Ovary (tissue), 9 donors: ENCODE results near the gene MIER2. TPM values are rescaled to one million over a fixed set of nuclear protein-coding genes. Genes with fewer than 3 reads are reported as not detected.

Experiments used
- DNase-seq, 5 donors: peaks; one replicate each; pipeline ENCODE4 v3.0.0-alpha.2; 2019 to 2020
- H3K27ac ChIP-seq, 2 donors: fragments of 200-600 bp; one replicate each; pipeline versions ENCODE4 v1.5.1 to v1.8.0; 2019 to 2022
- H3K27me3 ChIP-seq: fragments of 200-600 bp; one replicate; pipeline ENCODE4 v1.8.0; 2022
- H3K36me3 ChIP-seq: fragments of 200-600 bp; sonication (generic); one replicate; pipeline ENCODE4 v1.5.1; 2019
- H3K4me1 ChIP-seq: one replicate; pipeline ENCODE4 v1.8.1; 2013; ENCODE audit warnings: mild to moderate bottlenecking, moderate library complexity; ENCODE audit not compliant: insufficient read depth
- H3K4me3 ChIP-seq: fragments of 200-600 bp; sonication (generic); one replicate; pipeline ENCODE4 v1.5.1; 2017
- H3K9me3 ChIP-seq, 2 donors: fragments of 200-600 bp in 1 of 2; sonication (generic) in 1 of 2; one replicate each; pipeline versions ENCODE4 v1.5.1 to v1.8.1; 2013 to 2019; ENCODE audit warnings: mild to moderate bottlenecking in 1 of 2, moderate library complexity in 1 of 2
- EP300 ChIP-seq: sonication (generic); formaldehyde crosslinking; IDR thresholded peaks from one replicate; pipeline ENCODE4 v1.6.1; 2017; ENCODE audit warnings: antibody characterized with exemption
- POLR2A ChIP-seq: fragments of 450-650 bp; IDR thresholded peaks from one replicate; pipeline ENCODE4 v1.6.1; 2017; ENCODE audit warnings: antibody characterized with exemption, mild to moderate bottlenecking, moderate library complexity
- WGBS, 3 donors: extraction: QIAGEN DNeasy Blood & Tissue Kit in 1 of 3; methylation state at CpG; one replicate each; pipeline versions ENCODE4 v1.1.5 to v1.1.7; 2013 to 2017; 5-methylcytosine and 5-hydroxymethylcytosine counted together
- intact Hi-C, 4 donors: fragments of 100-400 bp; cut with DNase I; formaldehyde crosslinking; loops; one replicate each; pipeline versions ENCODE4 v1.11.0 to v1.15.1; 2022 to 2023
- polyA plus RNA-seq, 2 donors: library from polyadenylated mRNA; stranded (reverse); fragments of 200-250 nt in 1 of 2; fragments of 350-450 nt in 1 of 2; fragmentation: Illumina TruSeq in 1 of 2; extraction: RNeasy Lipid Tissue Mini Kit (QIAGEN cat#74804) in 1 of 2; gene quantifications; one replicate each; pipeline ENCODE4 v1.2.3, GENCODE V29; 2013 to 2014
- total RNA-seq, 7 donors: library from RNA; depleted of rRNA in 2 of 7; stranded (reverse); fragments of >200 nt in 2 of 7; fragmentation: NEBNext Ultra II Directional in 3 of 7; extraction: Animal tissue kit (Norgen Biotek cat#: 25700) in 3 of 7; gene quantifications; one replicate each; pipeline versions ENCODE4 v1.1.0 to v1.2.4, GENCODE V29; 2016 to 2023
- TF ChIP-seq, protein P1 (sequence below), 3 donors: fragments of 450-650 bp in 2 of 3; fragments of 200-600 bp in 1 of 3; IDR thresholded peaks; one replicate each; pipeline versions ENCODE4 v1.5.1 to v1.8.0; 2016 to 2022; ENCODE audit warnings: antibody characterized with exemption in 3 of 3, mild to moderate bottlenecking in 1 of 3
- donor health status: DM: no; HTN: no; CAD: no; lungs with moderate emphysema.
- donor health status: DM: no; HTN: no; CAD: no.
- donor health status: Bipolar disorder and iron deficiency.
- donor health status: DM: yes; HTN: yes; CAD: no.
- donor health status: DM: no; HTN: no; CAD: no.
- donor health status: DM: yes; HTN: yes; CAD: no.

MIER2 gene
- total and polyA plus RNA-seq, 9 donors: 9.8 to 29.6 (median 21.7) TPM

DNA sequence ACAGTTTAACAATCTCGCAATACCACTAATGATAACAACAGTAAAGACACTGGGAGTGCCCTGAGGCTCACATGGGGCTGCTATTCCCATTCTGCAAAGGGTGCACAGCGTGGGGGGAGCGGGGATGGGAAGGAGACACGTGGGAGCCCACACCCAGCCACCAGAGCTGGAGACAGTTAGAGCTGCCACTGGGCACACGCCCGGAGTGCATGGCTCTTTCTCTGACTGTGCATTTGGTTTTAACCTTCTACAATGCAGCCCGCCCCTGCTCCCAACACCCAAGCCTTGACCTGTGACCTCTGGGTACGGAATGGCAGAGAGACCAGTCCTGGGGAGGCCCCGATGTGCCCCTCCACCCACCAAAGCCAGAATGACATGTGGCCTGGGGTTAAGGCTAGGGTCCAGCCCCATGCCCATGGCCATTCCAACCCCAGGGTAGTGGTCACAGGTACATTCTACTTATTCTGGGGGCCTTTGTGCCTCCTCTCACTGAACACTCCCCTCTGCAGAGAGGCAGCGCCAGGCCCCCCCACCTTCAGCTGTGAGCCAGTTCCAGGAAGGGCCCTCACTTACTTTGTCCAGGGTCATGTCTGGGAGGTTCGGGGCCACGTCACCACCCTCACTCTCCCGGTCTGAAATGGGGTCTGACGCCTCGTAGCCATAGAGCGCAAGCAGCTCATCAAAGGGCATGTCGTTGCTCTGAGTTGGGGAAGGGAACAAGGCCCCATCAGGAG is 17.1 kb downstream of the MIER2 start:
- intact Hi-C loops: no loop called here
- DNase-seq: no peak

DNA sequence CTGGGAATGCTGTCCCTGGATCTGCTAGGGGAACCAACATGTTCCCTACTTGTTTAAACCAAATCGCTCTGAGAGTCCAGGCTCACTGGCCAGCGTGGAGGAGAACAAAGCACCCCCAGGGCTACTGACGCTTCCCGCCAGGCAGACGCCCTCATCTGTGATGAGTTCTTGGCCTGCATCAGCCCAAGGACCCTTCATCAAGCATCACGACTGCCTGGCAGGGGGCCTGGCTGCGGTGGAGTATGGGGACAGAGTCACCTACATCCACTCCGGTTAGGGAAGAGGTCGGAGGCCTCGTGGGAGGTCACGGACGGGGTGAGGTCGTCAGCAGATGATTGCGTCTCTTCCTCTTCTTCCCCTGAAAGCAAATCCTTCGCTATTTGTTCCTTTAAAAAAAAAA is 17.7 kb downstream of the MIER2 start:
- Histone ChIP-seq H3K27ac (no peak overlapping the region), H3K27me3 (no peaks in the 10 kb centered on the region), H3K4me1 (no peaks in the 10 kb centered on the region), H3K9me3 (no peaks in the 10 kb centered on the region), H3K4me3 (no peak overlapping the region), H3K36me3 (peaks cover 3% of the 10 kb centered on the region)
- intact Hi-C loops: no loop called here
- WGBS, 3 donors: 91 to 92% (median 92%) methylated on average over 15 of the region's 15 CpGs
- DNase-seq: no peak
- TF ChIP-seq, protein P1, sequence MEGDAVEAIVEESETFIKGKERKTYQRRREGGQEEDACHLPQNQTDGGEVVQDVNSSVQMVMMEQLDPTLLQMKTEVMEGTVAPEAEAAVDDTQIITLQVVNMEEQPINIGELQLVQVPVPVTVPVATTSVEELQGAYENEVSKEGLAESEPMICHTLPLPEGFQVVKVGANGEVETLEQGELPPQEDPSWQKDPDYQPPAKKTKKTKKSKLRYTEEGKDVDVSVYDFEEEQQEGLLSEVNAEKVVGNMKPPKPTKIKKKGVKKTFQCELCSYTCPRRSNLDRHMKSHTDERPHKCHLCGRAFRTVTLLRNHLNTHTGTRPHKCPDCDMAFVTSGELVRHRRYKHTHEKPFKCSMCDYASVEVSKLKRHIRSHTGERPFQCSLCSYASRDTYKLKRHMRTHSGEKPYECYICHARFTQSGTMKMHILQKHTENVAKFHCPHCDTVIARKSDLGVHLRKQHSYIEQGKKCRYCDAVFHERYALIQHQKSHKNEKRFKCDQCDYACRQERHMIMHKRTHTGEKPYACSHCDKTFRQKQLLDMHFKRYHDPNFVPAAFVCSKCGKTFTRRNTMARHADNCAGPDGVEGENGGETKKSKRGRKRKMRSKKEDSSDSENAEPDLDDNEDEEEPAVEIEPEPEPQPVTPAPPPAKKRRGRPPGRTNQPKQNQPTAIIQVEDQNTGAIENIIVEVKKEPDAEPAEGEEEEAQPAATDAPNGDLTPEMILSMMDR (IDR thresholded peaks at IDR 0.05): no peak
- no peak for TF ChIP-seq POLR2A
- no peak for TF ChIP-seq EP300

More for the DNA sequence above, 17.1 kb downstream of the MIER2 start:
- TF ChIP-seq EP300 (no peak), POLR2A (no peak)
- TF ChIP-seq, protein P1 (IDR thresholded peaks at IDR 0.05): no peak
- H3K9me3 ChIP-seq: no peaks in the 10 kb centered on the region
- H3K27me3 ChIP-seq: no peaks in the 10 kb centered on the region
- H3K27ac ChIP-seq: no peak overlapping the region
- 92 to 98% (median 96%) methylated on average over 15 to 17 of the region's 17 CpGs for WGBS, 3 donors
- H3K4me1 ChIP-seq: no peaks in the 10 kb centered on the region
- H3K36me3 ChIP-seq: peaks cover 3% of the 10 kb centered on the region
- no peak overlapping the region for H3K4me3 ChIP-seq

- intact Hi-C loops: no loop called here
- H3K36me3 ChIP-seq: peaks cover 3% of the 10 kb centered on the region
- no peak overlapping the region for H3K27ac ChIP-seq
- H3K27me3 ChIP-seq: no peaks in the 10 kb centered on the region
- no peak for DNase-seq
- no peak overlapping the region for H3K4me3 ChIP-seq
- whole genome bisulfite sequencing, 3 donors: 91 to 94% (median 92%) methylated on average over 33 of the region's 33 CpGs
- H3K4me1 ChIP-seq: no peaks in the 10 kb centered on the region
- TF ChIP-seq EP300 (no peak), POLR2A (no peak)
- TF ChIP-seq, protein P1 (IDR thresholded peaks at IDR 0.05): no peak
- H3K9me3 ChIP-seq: no peaks in the 10 kb centered on the region
Measured at GRCh38 chr19:325937-326565, 18.5 kb downstream of the MIER2 start.

GRCh38 chr19:325173-325936 is 19.2 kb downstream of the MIER2 start:
- H3K27ac ChIP-seq: no peak overlapping the region
- no peak overlapping the region for H3K4me3 ChIP-seq
- TF ChIP-seq, protein P1 (IDR thresholded peaks at IDR 0.05): no peak
- TF ChIP-seq POLR2A (no peak), EP300 (no peak)
- no peaks in the 10 kb centered on the region for H3K4me1 ChIP-seq
- no peaks in the 10 kb centered on the region for H3K27me3 ChIP-seq
- H3K9me3 ChIP-seq: no peaks in the 10 kb centered on the region
- H3K36me3 ChIP-seq: peaks cover 3% of the 10 kb centered on the region
- no peak for DNase-seq
- 88 to 93% (median 93%) methylated on average over 23 to 24 of the region's 24 CpGs for WGBS, 3 donors
- intact Hi-C loops: no loop called here
